GM12801 (cell line): ENCODE data around the gene SUGCT.

ENCODE experiments used
- CTCF ChIP-seq: IDR thresholded peaks from one replicate; pipeline ENCODE4 v1.5.1; 2011; ENCODE audit warnings: control low read depth; ENCODE audit not compliant: insufficient read length; ENCODE audit errors: extremely low read depth

Gene SUGCT

GRCh38 chr7:40099837-40100236 lies 35.0 kb upstream of the SUGCT start:
- no peak for TF ChIP-seq CTCF

- TF ChIP-seq CTCF: no peak
Measured at GRCh38 chr7:40101201-40101600, 33.6 kb upstream of the SUGCT start.

GRCh38 chr7:40102897-40103296 lies 31.9 kb upstream of the SUGCT start:
- TF ChIP-seq CTCF: no peak

- TF ChIP-seq CTCF: no peak
Measured at GRCh38 chr7:40105879-40106473, 28.8 kb upstream of the SUGCT start.

GRCh38 chr7:40115936-40116335 lies 18.9 kb upstream of the SUGCT start:
- no peak for TF ChIP-seq CTCF

- no peak for TF ChIP-seq CTCF
Measured at GRCh38 chr7:40120020-40120419, 14.8 kb upstream of the SUGCT start.

GRCh38 chr7:40122940-40123254 lies 11.9 kb upstream of the SUGCT start:
- no peak for TF ChIP-seq CTCF
